GM12878 (cell line): Measurements from ENCODE around the gene MDM4. TPM values are rescaled to one million over a fixed set of nuclear protein-coding genes. Genes with fewer than 3 reads are reported as not detected.

ENCODE experiments used
- ATAC-seq: fragments of 200-7000 bp; cut with Tn5 transposase; 3 replicates; pipeline ENCODE4 v1.9.1; 2020; ENCODE audit warnings: mild to moderate bottlenecking, moderate library complexity
- BruUV-seq: library from RNA; stranded (reverse); fragments of 400-500 nt; replicated peaks from 2 replicates; lab custom pipeline; 2021; lab: Mats Ljungman, UMichigan
- CTCF ChIA-PET: fragments of 300-600 bp; sonication (Branson Sonifier 250); formaldehyde crosslinking; extraction: SDS; loops from one replicate; lab custom pipeline; 2021; ENCODE audit warnings: inconsistent platforms; lab: Yijun Ruan, JAX
- POLR2A ChIA-PET: fragments of 350-600 bp; formaldehyde crosslinking; extraction: SDS; loops from one replicate; lab custom pipeline; 2021; ENCODE audit warnings: inconsistent platforms; lab: Charles Lee
- RAD21 ChIA-PET: fragments of 300-600 bp; sonication (Branson Sonifier 250); formaldehyde crosslinking; loops from one replicate; lab custom pipeline; 2023; ENCODE audit warnings: antibody characterized with exemption; ENCODE audit not compliant: unreplicated experiment; lab: Charles Lee
- SMC1A ChIA-PET: fragments of 300-600 bp; sonication (Branson Sonifier 250); formaldehyde crosslinking; loops from one replicate; lab custom pipeline; 2023; ENCODE audit not compliant: unreplicated experiment, uncharacterized antibody; lab: Charles Lee
- DNase-seq: peaks from one replicate; pipeline ENCODE4 v3.0.0-alpha.2; 2011; ENCODE audit warnings: low read depth, low spot score
- FAIRE-seq: peaks from 3 replicates; lab custom pipeline; 2011; peaks lifted over from hg19 to GRCh38; lab: Jason Lieb, UNC
- H2AFZ ChIP-seq: 2 replicates; pipeline ENCODE4 v1.6.0; 2011; ENCODE audit warnings: low read depth, low read length, control low read depth; ENCODE audit not compliant: control insufficient read depth
- H3K27ac ChIP-seq: 2 replicates; pipeline ENCODE4 v1.5.1; 2011; ENCODE audit warnings: control low read depth; ENCODE audit not compliant: control insufficient read depth, insufficient read depth
- H3K27me3 ChIP-seq, 2 experiments: replicated peaks in 1 of 2; 2 replicates each; pipeline versions ENCODE4 v1.6.0 to v1.6.1; 2011; ENCODE audit warnings: low read length in 1 of 2; ENCODE audit not compliant: control insufficient read depth in 2 of 2, insufficient read depth in 2 of 2
- H3K36me3 ChIP-seq, 2 experiments: 2 replicates each; pipeline ENCODE4 v1.5.1; 2011; ENCODE audit warnings: low read length in 1 of 2; ENCODE audit not compliant: control insufficient read depth in 2 of 2, insufficient read depth in 2 of 2
- H3K4me1 ChIP-seq: 2 replicates; pipeline ENCODE4 v1.6.1; 2011; ENCODE audit warnings: mild to moderate bottlenecking, low read length, moderate library complexity, mixed read lengths; ENCODE audit not compliant: control insufficient read depth, insufficient read depth
- H3K4me2 ChIP-seq: 2 replicates; pipeline ENCODE4 v1.6.0; 2011; ENCODE audit warnings: control low read depth; ENCODE audit not compliant: control insufficient read depth, insufficient read depth
- H3K4me3 ChIP-seq: fragments of 200-600 bp; sonication (generic); 2 replicates; pipeline ENCODE4 v1.5.1; 2016
- H3K79me2 ChIP-seq: 2 replicates; pipeline ENCODE4 v1.6.0; 2011; ENCODE audit warnings: low read length; ENCODE audit not compliant: control insufficient read depth, insufficient read depth
- H3K9ac ChIP-seq: 2 replicates; pipeline ENCODE4 v1.8.0; 2011; ENCODE audit warnings: low read length, control low read depth, mixed read lengths; ENCODE audit not compliant: control insufficient read depth, insufficient read depth
- H3K9me3 ChIP-seq: replicated peaks from 3 replicates; pipeline ENCODE4 v1.5.1; 2011; ENCODE audit warnings: mild to moderate bottlenecking, low read length; ENCODE audit not compliant: control insufficient read depth, insufficient read depth
- H4K20me1 ChIP-seq: 2 replicates; pipeline ENCODE4 v1.6.0; 2011; ENCODE audit not compliant: control insufficient read depth, insufficient read depth
- CHD2 ChIP-seq: IDR thresholded peaks from 2 replicates; pipeline ENCODE4 v1.6.1; 2011; ENCODE audit warnings: low read depth, low read length, improper control_type of control experiment, borderline replicate concordance
- CREM ChIP-seq: IDR thresholded peaks from 2 replicates; pipeline ENCODE4 v1.6.1; 2014; ENCODE audit warnings: antibody characterized with exemption, low read depth
- GATAD2B ChIP-seq: fragments of 450-650 bp; conservative IDR thresholded peaks from 2 replicates; pipeline ENCODE4 v1.6.1; 2017; ENCODE audit warnings: low read depth, mild to moderate bottlenecking, moderate library complexity
- RCOR1 ChIP-seq: conservative IDR thresholded peaks from 2 replicates; pipeline ENCODE4 v1.6.1; 2012; ENCODE audit warnings: low read depth, low read length, improper control_type of control experiment
- USF1 ChIP-seq: IDR thresholded peaks from 2 replicates; pipeline ENCODE4 v1.6.1; 2011; ENCODE audit warnings: borderline replicate concordance, low read depth, mild to moderate bottlenecking, moderate library complexity, mixed read lengths, low read length; ENCODE audit not compliant: insufficient read depth; ENCODE audit errors: extremely low read length
- ZNF24 ChIP-seq: fragments of 450-650 bp; IDR thresholded peaks from 2 replicates; pipeline ENCODE4 v1.6.1; 2017; ENCODE audit warnings: antibody characterized with exemption, mild to moderate bottlenecking
- ZNF384 ChIP-seq: IDR thresholded peaks from 2 replicates; pipeline ENCODE4 v1.6.1; 2012; ENCODE audit warnings: low read depth, mild to moderate bottlenecking, low read length, improper control_type of control experiment, borderline replicate concordance
- WGBS: methylation state at CpG from one replicate; pipeline ENCODE4 v1.1.6; 2016; ENCODE audit warnings: low lambda C conversion rate; ENCODE audit not compliant: insufficient replicate concordance, insufficient coverage; ENCODE audit errors: missing lambda C conversion rate; 5-methylcytosine and 5-hydroxymethylcytosine counted together
- in situ Hi-C: fragments of 300-500 bp; cut with MboI; formaldehyde crosslinking; loops from 9 replicates; pipeline ENCODE4 v1.14.3; 2018; ENCODE audit warnings: mixed read lengths
- intact Hi-C: fragments of 100-400 bp; cut with micrococcal nuclease; formaldehyde crosslinking; loops from one replicate; pipeline ENCODE4 v1.14.2; 2022; ENCODE audit not compliant: unreplicated experiment
- polyA plus RNA-seq, 11 experiments: library from polyadenylated mRNA; depleted of rRNA in 4 of 11; unstranded in 6 of 11; stranded (reverse) in 5 of 11; fragments of >200 nt; fragmentation: Nextera tagmentation in 4 of 11; fragmentation: Illumina TruSeq in 1 of 11; extraction: Ambion mirVana in 4 of 11; extraction: Trizol in 1 of 11; gene quantifications; 1 replicate in 1 of 11; 2 replicates in 10 of 11; pipeline versions ENCODE4 v1.2.1 to v1.2.3, GENCODE V29; 2011 to 2016; ENCODE audit warnings: inconsistent platforms in 2 of 11, missing spikeins in 2 of 11, low read depth in 1 of 11
- total RNA-seq, 4 experiments: library from RNA; depleted of rRNA in 3 of 4; stranded (reverse); fragments of >200 nt in 3 of 4; fragmentation: Illumina TruSeq in 1 of 4; extraction: Trizol in 1 of 4; gene quantifications; 2 replicates each; pipeline versions ENCODE4 v1.2.1 to v1.2.3, GENCODE V29; 2013 to 2021
- TF ChIP-seq, protein P1 (sequence below): IDR thresholded peaks from 2 replicates; pipeline ENCODE4 v1.6.1; 2012; ENCODE audit warnings: low read depth, low read length, improper control_type of control experiment

Gene MDM4
- total and polyA plus RNA-seq, 10 of the 15 experiments (the other 5 are each of a cell fraction or from before 2014, with no cell fraction given), result 2.5 to 74.4 (median 22.7) TPM

- H3K4me2 ChIP-seq, result no peak overlapping the region
- intact Hi-C loops, result no loop called here
- CTCF ChIA-PET, result interaction anchor here (0.7 to 3.4 kb wide), 4 partner anchors 10 to 208 kb away, joined by 3 to 16 read pairs (median 4); no protein-coding TSS in a partner anchor
- H3K79me2 ChIP-seq, result no peaks in the 10 kb centered on the region
- ATAC-seq, result peak; percentile 68
- BruUV-seq, result no TSS peak
- no peak overlapping the region for H2AFZ ChIP-seq
- no peak overlapping the region for H3K9ac ChIP-seq
- H3K4me1 ChIP-seq, result no peaks in the 10 kb centered on the region
- H3K4me3 ChIP-seq, result no peak overlapping the region
- no peaks in the 10 kb centered on the region for H4K20me1 ChIP-seq
- RAD21 ChIA-PET, result no interaction called here
- no peak for DNase-seq
- TF ChIP-seq, protein P1, sequence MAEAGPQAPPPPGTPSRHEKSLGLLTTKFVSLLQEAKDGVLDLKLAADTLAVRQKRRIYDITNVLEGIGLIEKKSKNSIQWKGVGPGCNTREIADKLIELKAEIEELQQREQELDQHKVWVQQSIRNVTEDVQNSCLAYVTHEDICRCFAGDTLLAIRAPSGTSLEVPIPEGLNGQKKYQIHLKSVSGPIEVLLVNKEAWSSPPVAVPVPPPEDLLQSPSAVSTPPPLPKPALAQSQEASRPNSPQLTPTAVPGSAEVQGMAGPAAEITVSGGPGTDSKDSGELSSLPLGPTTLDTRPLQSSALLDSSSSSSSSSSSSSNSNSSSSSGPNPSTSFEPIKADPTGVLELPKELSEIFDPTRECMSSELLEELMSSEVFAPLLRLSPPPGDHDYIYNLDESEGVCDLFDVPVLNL, result no peak
- TF ChIP-seq GATAD2B (no peak), ZNF24 (peak; percentile 30; the same call in 1 of the 2 replicates), CREM (no peak), RCOR1 (no peak), USF1 (no peak), ZNF384 (peak; percentile 18; the same call in 1 of the 2 replicates), CHD2 (no peak)
- no peak for FAIRE-seq
- no peak overlapping the region for H3K27ac ChIP-seq
- in situ Hi-C loops, result no loop called here
- 70% methylated on average over 4 of the region's 4 CpGs for WGBS
- H3K27me3 ChIP-seq, result no peaks in the 10 kb centered on the region
- POLR2A ChIA-PET, result no interaction called here
- no peaks in the 10 kb centered on the region for H3K36me3 ChIP-seq
- H3K9me3 ChIP-seq, result no peaks in the 10 kb centered on the region
- SMC1A ChIA-PET, result no interaction called here
Measured at GRCh38 chr1:204598319-204598969, 82.2 kb downstream of the MDM4 start.
